IPS-11a (cell line): ENCODE data around the gene ILF3.
"Not testable (repeated sequence)": the region's sequence is repeated elsewhere in the genome, so short reads cannot be mapped to it uniquely, and the experiment has no call there.

Source experiments
- H3K4me3 ChIP-seq: one replicate; pipeline ENCODE4 v1.5.1; 2013; ENCODE audit warnings: low read depth, low read length, control low read depth

Gene ILF3

GRCh38 chr19:10671922-10672321 is 17.8 kb downstream of the ILF3 start:
- not testable (repeated sequence) for H3K4me3 ChIP-seq

DNA sequence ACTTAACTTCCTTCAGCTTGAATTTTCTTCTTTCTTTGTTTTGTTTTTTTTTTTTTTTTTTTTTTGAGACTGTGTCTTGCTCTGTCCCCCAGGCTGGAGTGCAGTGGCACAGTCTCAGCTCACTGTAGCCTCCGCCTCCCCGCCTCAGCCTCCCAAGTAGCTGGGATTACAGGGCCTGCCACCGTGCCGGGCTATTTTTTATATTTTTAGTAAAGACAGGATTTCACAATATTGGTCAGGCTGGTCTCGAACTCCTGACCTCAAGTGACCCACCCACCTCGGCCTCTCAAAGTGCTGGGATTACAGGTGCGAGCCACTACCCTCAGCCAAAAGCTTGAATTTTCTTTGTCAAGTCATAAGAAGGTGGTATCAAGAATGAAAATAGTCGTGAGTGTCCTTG is 21.1 kb downstream of the ILF3 start:
- H3K4me3 ChIP-seq, result not testable (repeated sequence)

DNA sequence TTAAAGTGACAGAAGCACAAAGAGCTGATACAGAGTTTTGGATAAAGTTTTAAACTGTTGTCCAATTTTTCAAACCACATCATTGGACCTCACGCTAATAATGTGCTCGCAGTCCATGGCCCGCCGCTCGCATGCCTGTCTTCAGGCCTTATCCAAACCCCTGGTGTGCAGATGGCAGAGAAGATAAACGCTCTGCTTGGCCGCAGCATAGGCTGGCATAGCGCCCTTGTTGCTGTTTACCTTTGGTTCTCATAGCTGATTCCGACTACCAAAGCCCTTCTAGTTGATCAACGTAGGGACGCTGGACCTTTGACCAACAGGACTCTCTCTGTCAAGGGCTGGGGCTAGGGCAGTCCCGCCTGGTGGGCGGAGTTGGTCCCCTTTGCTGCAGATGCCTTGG is 23.6 kb downstream of the ILF3 start:
- no peak overlapping the region for H3K4me3 ChIP-seq

DNA sequence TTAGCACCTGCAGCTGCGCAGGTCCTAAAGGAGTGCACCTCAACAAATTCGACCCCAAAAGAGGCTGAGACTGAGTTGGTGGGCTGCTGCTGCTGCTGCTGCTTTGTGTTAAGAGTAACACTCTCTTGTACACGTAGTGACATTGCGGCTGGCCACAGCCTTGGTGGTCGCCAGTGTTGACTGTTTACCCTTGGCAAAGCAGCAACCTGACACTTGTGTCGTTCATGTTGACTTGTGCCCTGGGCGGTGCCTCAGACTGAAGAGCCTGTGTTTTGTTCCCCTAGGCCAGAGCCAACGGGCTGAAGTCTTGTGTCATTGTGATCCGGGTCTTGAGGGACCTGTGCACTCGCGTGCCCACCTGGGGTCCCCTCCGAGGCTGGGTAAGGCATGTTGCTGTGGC is 24.7 kb downstream of the ILF3 start:
- H3K4me3 ChIP-seq, result no peak overlapping the region

- H3K4me3 ChIP-seq, result no peak overlapping the region
Observed at GRCh38 chr19:10679743-10680142, 25.6 kb downstream of the ILF3 start.

GRCh38 chr19:10680545-10681135 is 26.5 kb downstream of the ILF3 start:
- no peak overlapping the region for H3K4me3 ChIP-seq

- no peak overlapping the region for H3K4me3 ChIP-seq
Observed at GRCh38 chr19:10681658-10682057, 27.5 kb downstream of the ILF3 start.

GRCh38 chr19:10682397-10683063 is 28.4 kb downstream of the ILF3 start:
- no peak overlapping the region for H3K4me3 ChIP-seq

DNA sequence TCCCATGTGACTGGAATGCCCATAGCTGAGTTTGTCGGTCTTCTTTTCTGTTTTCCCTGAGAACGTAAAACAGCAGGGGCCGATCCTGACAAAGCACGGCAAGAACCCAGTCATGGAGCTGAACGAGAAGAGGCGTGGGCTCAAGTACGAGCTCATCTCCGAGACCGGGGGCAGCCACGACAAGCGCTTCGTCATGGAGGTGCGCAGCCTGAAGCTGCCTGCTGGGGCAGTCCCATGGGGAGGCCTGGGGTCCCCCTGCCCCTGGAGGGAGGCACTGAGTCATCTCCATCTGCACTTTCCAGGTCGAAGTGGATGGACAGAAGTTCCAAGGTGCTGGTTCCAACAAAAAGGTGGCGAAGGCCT is 28.9 kb downstream of the ILF3 start:
- H3K4me3 ChIP-seq, result no peak overlapping the region

DNA sequence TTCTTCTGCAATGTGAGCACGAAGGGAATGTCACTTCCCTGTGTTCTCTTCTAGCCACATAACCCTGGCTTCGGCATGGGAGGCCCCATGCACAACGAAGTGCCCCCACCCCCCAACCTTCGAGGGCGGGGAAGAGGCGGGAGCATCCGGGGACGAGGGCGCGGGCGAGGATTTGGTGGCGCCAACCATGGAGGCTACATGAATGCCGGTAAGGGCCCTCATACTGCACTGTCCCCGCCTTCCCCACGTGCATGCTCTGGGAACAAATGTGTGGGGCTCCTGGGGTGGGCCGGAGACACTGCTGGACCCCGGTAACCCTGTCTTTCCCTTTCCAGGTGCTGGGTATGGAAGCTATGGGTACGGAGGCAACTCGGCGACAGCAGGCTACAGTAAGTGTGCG is 29.4 kb downstream of the ILF3 start:
- H3K4me3 ChIP-seq, result no peak overlapping the region

DNA sequence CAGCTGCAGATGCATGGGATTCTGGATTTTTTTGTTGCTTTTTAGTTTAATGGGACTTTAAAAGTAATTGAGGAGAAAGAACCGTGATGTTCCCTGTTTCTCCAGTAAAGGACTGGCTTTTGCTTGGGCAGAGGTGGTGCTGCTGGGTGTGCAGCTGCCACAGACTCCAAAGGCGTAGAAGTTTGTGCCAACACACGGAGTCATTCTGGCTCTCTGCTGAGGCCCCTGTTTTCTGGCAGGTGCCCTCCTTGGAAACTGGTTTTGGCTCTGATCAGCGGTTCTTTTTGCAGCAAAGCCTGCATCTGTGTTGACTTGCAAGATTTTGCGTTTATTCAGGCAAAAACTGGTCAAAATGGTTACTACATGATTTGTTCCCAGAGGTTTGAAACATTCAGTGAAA is 31.1 kb downstream of the ILF3 start:
- H3K4me3 ChIP-seq, result no peak overlapping the region

GRCh38 chr19:10686193-10686592 is 32.0 kb downstream of the ILF3 start:
- no peak overlapping the region for H3K4me3 ChIP-seq

- H3K4me3 ChIP-seq, result no peak overlapping the region
Observed at GRCh38 chr19:10686661-10687517, 32.7 kb downstream of the ILF3 start.

DNA sequence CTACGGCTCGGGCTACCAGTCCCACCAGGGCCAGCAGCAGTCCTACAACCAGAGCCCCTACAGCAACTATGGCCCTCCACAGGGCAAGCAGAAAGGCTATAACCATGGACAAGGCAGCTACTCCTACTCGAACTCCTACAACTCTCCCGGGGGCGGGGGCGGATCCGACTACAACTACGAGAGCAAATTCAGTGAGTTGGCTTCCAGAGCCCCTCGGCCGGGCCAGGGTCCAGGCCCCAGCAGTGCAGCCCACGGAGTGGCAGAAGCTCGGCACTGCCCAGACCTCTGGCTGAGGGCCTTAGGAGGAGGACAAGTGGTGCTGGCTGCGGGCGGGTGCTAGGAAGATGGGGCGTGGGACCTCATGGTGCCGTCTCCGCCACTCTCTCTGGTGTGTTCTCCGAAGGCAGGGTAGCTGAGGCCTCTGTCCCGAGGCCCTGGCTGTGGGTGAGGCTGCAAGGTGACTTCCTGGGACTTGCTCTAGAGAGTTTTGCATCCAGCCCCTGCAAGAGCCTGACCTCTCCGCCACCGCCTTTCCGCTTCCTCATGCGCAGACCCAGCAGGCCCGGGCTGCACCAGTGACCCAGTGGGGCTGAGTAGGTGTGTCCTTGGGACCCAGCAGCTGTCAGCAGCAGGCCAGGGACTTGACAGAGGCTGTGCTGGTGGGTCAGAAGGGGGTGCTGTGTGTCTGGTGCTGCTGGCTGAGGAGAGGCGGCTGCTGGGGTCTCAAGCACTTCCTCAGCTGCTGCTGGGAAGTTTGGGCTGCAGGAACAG is 33.6 kb downstream of the ILF3 start:
- H3K4me3 ChIP-seq, result no peak overlapping the region

GRCh38 chr19:10688545-10689280 is 34.6 kb downstream of the ILF3 start:
- H3K4me3 ChIP-seq, result no peak overlapping the region

DNA sequence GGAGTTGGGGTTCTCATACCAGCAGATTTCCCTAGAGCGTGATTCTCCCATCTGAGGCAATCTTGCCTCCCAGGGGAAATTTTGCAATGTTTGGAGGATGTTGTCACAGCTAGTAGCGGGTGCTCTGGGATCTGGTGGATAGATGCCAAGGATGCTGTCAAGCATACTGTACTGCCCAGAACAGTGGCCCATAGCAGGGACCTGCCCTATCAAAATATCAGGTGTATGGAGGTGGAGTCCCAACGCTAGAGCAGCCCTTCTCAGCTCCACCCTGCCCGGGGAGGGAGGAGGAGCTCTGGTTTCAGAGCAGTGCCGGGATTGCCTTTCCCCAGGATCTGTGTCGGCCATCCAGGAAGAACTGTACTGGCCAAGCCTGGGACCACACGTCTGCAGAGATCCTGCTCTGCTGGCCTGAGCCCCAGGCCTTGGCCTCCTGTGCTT is 36.2 kb downstream of the ILF3 start:
- no peak overlapping the region for H3K4me3 ChIP-seq

DNA sequence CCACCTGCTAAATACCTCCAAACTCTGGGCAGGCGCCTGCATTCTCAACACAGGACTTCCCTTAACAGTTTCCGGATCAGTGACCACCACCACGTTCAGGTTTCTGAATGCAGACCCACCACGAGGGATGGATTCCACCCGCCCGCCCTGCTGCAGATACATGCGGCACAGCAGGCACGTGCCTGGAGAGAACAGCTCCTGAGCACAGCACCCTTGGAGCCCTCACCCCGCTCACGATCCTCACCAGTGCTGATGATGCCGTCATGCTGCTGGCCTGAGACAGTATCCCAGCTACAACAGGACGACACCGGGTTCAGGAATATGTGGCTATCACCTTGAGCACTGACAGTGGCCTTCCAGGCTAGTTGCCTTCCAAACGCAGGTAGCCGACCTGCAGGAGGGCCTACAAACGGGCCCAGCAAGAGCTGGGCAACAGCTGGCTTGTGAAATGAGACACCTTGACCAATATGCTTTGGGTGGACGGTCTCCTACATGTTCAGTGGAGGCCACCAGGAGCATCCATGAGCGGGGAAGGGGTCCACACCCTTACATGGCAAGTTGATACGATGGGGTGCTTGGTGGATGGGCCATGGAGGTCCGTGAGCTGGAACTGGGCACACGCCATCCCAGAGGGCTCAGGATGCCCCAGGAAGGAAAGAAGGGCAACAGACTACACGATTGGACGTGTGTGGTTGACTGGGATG is 37.2 kb downstream of the ILF3 start:
- no peak overlapping the region for H3K4me3 ChIP-seq

GRCh38 chr19:10691883-10692282 is 37.7 kb downstream of the ILF3 start:
- no peak overlapping the region for H3K4me3 ChIP-seq

DNA sequence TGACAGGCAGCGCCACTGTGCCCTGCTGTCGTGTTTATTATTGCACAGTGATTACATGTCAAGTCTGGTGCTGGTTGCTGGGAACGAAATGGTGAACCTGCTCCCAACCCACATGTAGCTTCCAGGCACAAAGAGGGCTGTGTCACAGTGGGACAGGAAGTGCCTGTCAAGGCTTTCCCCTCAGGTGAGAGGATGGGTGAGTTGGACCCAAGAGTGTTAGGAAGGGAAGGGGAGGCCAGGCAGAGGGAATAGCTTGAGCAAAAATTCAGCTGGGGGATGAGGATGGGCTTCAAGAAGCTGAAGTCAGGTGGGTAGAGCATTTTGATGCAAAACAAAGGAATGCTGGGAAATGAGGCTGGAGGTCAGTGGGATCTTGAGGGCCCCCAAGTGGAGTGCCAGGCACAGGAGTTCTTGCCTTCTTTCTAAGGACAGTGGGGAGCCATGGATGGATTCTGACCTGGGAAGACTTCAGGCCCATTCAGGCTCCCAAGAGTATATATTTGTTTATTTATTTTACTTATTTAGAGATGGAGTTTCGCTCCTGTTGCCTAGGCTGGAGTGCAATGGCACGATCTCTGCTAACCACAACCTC is 38.6 kb downstream of the ILF3 start:
- H3K4me3 ChIP-seq, result no peak overlapping the region
